ENCODE data around the gene ZNF569.
"Not testable (repeated sequence)": the region's sequence is repeated elsewhere in the genome, so short reads cannot be mapped to it uniquely, and the experiment has no call there.

ZNF569 gene

GRCh38 chr19:37466798-37467607 is at the start of gene ZNF569:
Gene ZNF569, minus strand, starts transcription at chr19:37467444. Its CDS starts 22,523 bp downstream, at chr19:37444921.
- DNase-seq: peak; percentile 89

- no peak for DNase-seq
Measured at GRCh38 chr19:37513397-37513796, 46.2 kb upstream of the ZNF569 start.

GRCh38 chr19:37511821-37512220 is 44.6 kb upstream of the ZNF569 start:
- no peak for DNase-seq

- DNase-seq: no peak
Measured at GRCh38 chr19:37511186-37511585, 43.9 kb upstream of the ZNF569 start.

GRCh38 chr19:37507167-37507464 is 39.9 kb upstream of the ZNF569 start:
- no peak for DNase-seq

GRCh38 chr19:37506387-37507166 is 39.3 kb upstream of the ZNF569 start, which contains the start of gene ZNF793:
Gene ZNF793, plus strand, starts transcription at chr19:37506939. Its CDS starts 16,501 bp downstream, at chr19:37523440.
- peak; percentile 84 for DNase-seq

GRCh38 chr19:37505958-37506386 is 38.7 kb upstream of the ZNF569 start:
- DNase-seq: peak; percentile 2

- DNase-seq: no peak
Measured at GRCh38 chr19:37492213-37492612, 25.0 kb upstream of the ZNF569 start.

GRCh38 chr19:37484406-37485168 is 17.3 kb upstream of the ZNF569 start:
- no peak for DNase-seq

- DNase-seq: no peak
Measured at GRCh38 chr19:37472165-37472564, 4.9 kb upstream of the ZNF569 start.

GRCh38 chr19:37470216-37470615 is 3.0 kb upstream of the ZNF569 start:
- no peak for DNase-seq

GRCh38 chr19:37468961-37469777 is 1.9 kb upstream of the ZNF569 start, which contains the start of gene ZNF570:
Gene ZNF570, plus strand, starts transcription at chr19:37469356. Its CDS starts 999 bp downstream, at chr19:37470355.
- DNase-seq: peak; percentile 90

- DNase-seq: no peak
Measured at GRCh38 chr19:37467608-37468090, 405 bp upstream of the ZNF569 start.

GRCh38 chr19:37466277-37466797 is 907 bp downstream of the ZNF569 start:
- peak; percentile 2 for DNase-seq

GRCh38 chr19:37452500-37453245 is 14.6 kb downstream of the ZNF569 start:
- no peak for DNase-seq

- no peak for DNase-seq
Measured at GRCh38 chr19:37413313-37414084, 53.7 kb downstream of the ZNF569 start.

GRCh38 chr19:37412700-37413099 is 54.5 kb downstream of the ZNF569 start:
- no peak for DNase-seq

- DNase-seq: not testable (repeated sequence)
Measured at GRCh38 chr19:37406140-37406846, 61.0 kb downstream of the ZNF569 start.

- no peak for DNase-seq
Measured at GRCh38 chr19:37403403-37403802, 63.8 kb downstream of the ZNF569 start.
